Skeletal muscle satellite cell (primary cell): ENCODE results near the gene RELL2. TPM values are rescaled to one million over a fixed set of nuclear protein-coding genes. Genes with fewer than 3 reads are reported as not detected.
A peak's percentile ranks its signal among the peaks of the same experiment; 100 is the strongest.

Experiments
- H3K27me3 ChIP-seq: 2 replicates; pipeline ENCODE4 v1.7.0; 2013; ENCODE audit warnings: low read length; ENCODE audit not compliant: control insufficient read depth, insufficient read depth
- H3K36me3 ChIP-seq: 2 replicates; pipeline ENCODE4 v1.7.0; 2013; ENCODE audit warnings: mild to moderate bottlenecking, control low read depth, low read length; ENCODE audit not compliant: insufficient read depth
- H3K4me1 ChIP-seq: 2 replicates; pipeline ENCODE4 v1.7.0; 2013; ENCODE audit warnings: low read length; ENCODE audit not compliant: control insufficient read depth, insufficient read depth
- H3K4me2 ChIP-seq: 2 replicates; pipeline ENCODE4 v1.7.0; 2013; ENCODE audit warnings: mild to moderate bottlenecking, low read length
- H3K4me3 ChIP-seq: 2 replicates; pipeline ENCODE4 v1.7.0; 2013; ENCODE audit warnings: low read length
- H3K9ac ChIP-seq: 2 replicates; pipeline ENCODE4 v1.7.0; 2013; ENCODE audit warnings: mild to moderate bottlenecking, low read depth, low read length, moderate library complexity
- H3K9me3 ChIP-seq: replicated peaks from 2 replicates; pipeline ENCODE4 v1.7.0; 2013; ENCODE audit warnings: mild to moderate bottlenecking, control low read depth, low read length
- total RNA-seq: library from RNA; depleted of rRNA; stranded (reverse); fragments of >200 nt; gene quantifications from 2 replicates; pipeline ENCODE4 v1.2.3, GENCODE V29; 2012; rRNA removed

The RELL2 gene, protein sequence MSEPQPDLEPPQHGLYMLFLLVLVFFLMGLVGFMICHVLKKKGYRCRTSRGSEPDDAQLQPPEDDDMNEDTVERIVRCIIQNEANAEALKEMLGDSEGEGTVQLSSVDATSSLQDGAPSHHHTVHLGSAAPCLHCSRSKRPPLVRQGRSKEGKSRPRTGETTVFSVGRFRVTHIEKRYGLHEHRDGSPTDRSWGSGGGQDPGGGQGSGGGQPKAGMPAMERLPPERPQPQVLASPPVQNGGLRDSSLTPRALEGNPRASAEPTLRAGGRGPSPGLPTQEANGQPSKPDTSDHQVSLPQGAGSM
- 5.7 and 6.8 TPM in 2 replicates for total RNA-seq

- H3K27me3 ChIP-seq = no peaks in the 10 kb centered on the region
- H3K4me2 ChIP-seq = peak within 1 kb of the TSS; percentile 94
- peaks cover 21% of the 10 kb centered on the region for H3K4me1 ChIP-seq
- peaks cover 15% of the 10 kb centered on the region for H3K36me3 ChIP-seq
- peak within 1 kb of the TSS; percentile 89 for H3K9ac ChIP-seq
- H3K4me3 ChIP-seq = peak within 1 kb of the TSS; percentile 90
- H3K9me3 ChIP-seq = no peaks in the 10 kb centered on the region
Observed at GRCh38 chr5:141636413-141637122, at the start of gene RELL2, which contains the start of gene HDAC3. TSS of gene RELL2 (plus strand) at chr5:141636997. CDS start at chr5:141638226, 1,229 bp downstream. TSS of gene HDAC3 (minus strand) at chr5:141636849. CDS start at chr5:141636790, 59 bp downstream.

DNA sequence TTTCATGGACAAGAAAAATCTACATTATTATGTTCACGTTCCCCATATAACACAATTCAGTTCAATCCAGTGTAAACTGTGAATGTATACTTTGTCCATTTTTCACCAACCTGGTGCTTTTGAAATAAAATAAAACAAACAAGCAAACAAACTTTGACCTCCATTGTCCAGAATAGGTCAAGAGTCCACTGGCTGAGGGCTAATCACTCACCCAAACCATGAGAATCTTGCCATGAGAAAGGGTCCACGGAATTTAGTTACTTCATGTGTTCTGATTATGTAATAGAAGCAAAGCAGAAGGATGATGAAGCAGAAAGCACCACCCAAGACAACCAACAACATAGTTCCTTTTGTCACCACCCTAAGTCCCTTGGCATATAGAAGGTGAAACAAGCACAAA lies 46.7 kb upstream of the RELL2 start:
- Histone ChIP-seq H3K9me3 (no peaks in the 10 kb centered on the region), H3K36me3 (peaks cover 13% of the 10 kb centered on the region), H3K27me3 (no peaks in the 10 kb centered on the region), H3K4me3 (no peak overlapping the region), H3K4me1 (no peaks in the 10 kb centered on the region), H3K4me2 (no peak overlapping the region), H3K9ac (no peak overlapping the region)

GRCh38 chr5:141596867-141597266 lies 39.9 kb upstream of the RELL2 start:
- Histone ChIP-seq H3K36me3 (no peaks in the 10 kb centered on the region), H3K4me1 (peaks cover 14% of the 10 kb centered on the region), H3K27me3 (no peaks in the 10 kb centered on the region), H3K9ac (no peak overlapping the region), H3K4me2 (no peak overlapping the region), H3K9me3 (no peaks in the 10 kb centered on the region), H3K4me3 (no peak overlapping the region)

- Histone ChIP-seq H3K9ac (no peak overlapping the region), H3K4me3 (no peak overlapping the region), H3K27me3 (no peaks in the 10 kb centered on the region), H3K4me2 (no peak overlapping the region), H3K9me3 (no peaks in the 10 kb centered on the region), H3K36me3 (no peaks in the 10 kb centered on the region), H3K4me1 (peaks cover 14% of the 10 kb centered on the region)
Observed at GRCh38 chr5:141597394-141597793, 39.4 kb upstream of the RELL2 start.

DNA sequence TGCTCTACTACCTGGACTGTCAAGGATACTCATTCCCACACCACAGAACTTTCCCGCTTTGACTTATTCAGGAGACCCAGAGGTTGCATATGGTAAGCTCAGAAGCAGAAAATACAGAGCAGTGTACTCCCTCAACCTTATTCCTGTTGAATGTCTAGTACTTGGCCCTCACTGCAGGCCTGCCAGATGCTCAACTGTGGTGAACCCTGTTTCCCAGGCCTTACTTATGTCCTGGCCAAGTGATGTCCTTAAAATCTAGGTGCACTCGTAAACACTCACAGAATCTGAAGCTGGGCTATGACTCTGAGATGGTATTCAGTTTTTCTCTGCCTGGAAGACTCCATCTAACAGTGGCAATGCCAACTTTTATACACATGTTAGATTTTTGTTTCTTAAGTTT lies 39.0 kb upstream of the RELL2 start:
- H3K9me3 ChIP-seq = no peaks in the 10 kb centered on the region
- H3K36me3 ChIP-seq = no peaks in the 10 kb centered on the region
- H3K9ac ChIP-seq = no peak overlapping the region
- H3K4me2 ChIP-seq = no peak overlapping the region
- H3K4me3 ChIP-seq = no peak overlapping the region
- H3K27me3 ChIP-seq = no peaks in the 10 kb centered on the region
- H3K4me1 ChIP-seq = peaks cover 14% of the 10 kb centered on the region

- peak overlapping the region; percentile 10 for H3K4me2 ChIP-seq
- H3K9me3 ChIP-seq = no peaks in the 10 kb centered on the region
- no peak overlapping the region for H3K9ac ChIP-seq
- peaks cover 15% of the 10 kb centered on the region for H3K4me1 ChIP-seq
- no peaks in the 10 kb centered on the region for H3K27me3 ChIP-seq
- H3K4me3 ChIP-seq = no peak overlapping the region
- H3K36me3 ChIP-seq = no peaks in the 10 kb centered on the region
Observed at GRCh38 chr5:141598391-141599345, 38.1 kb upstream of the RELL2 start.

DNA sequence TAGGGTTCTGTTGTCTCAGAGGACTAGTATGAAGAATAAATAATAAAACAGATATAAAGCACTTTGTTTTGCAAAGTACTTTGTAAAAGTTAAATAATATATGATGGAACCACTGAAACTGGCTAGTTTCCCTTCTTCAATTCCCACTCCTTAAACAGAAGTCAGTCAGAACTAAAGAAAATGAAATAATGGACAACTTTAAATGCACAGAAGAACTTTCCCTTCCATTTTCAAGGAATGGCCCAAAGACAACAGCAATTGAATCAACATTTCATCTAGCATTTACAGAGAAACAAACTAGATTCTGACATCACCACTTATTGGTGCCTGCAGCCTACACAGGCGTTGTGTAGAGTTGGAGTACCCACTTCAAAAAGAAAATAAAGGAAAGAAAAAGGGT lies 34.2 kb upstream of the RELL2 start:
- no peaks in the 10 kb centered on the region for H3K36me3 ChIP-seq
- no peak overlapping the region for H3K4me3 ChIP-seq
- H3K4me2 ChIP-seq = no peak overlapping the region
- H3K9ac ChIP-seq = no peak overlapping the region
- peaks cover 26% of the 10 kb centered on the region for H3K4me1 ChIP-seq
- H3K27me3 ChIP-seq = no peaks in the 10 kb centered on the region
- no peaks in the 10 kb centered on the region for H3K9me3 ChIP-seq

- peak overlapping the region; percentile 61 for H3K9ac ChIP-seq
- H3K4me3 ChIP-seq = peak overlapping the region; percentile 15
- no peaks in the 10 kb centered on the region for H3K9me3 ChIP-seq
- H3K36me3 ChIP-seq = no peaks in the 10 kb centered on the region
- H3K4me1 ChIP-seq = peaks cover 17% of the 10 kb centered on the region
- H3K27me3 ChIP-seq = no peaks in the 10 kb centered on the region
- peak overlapping the region; percentile 65 for H3K4me2 ChIP-seq
Observed at GRCh38 chr5:141603923-141604717, 32.7 kb upstream of the RELL2 start.

DNA sequence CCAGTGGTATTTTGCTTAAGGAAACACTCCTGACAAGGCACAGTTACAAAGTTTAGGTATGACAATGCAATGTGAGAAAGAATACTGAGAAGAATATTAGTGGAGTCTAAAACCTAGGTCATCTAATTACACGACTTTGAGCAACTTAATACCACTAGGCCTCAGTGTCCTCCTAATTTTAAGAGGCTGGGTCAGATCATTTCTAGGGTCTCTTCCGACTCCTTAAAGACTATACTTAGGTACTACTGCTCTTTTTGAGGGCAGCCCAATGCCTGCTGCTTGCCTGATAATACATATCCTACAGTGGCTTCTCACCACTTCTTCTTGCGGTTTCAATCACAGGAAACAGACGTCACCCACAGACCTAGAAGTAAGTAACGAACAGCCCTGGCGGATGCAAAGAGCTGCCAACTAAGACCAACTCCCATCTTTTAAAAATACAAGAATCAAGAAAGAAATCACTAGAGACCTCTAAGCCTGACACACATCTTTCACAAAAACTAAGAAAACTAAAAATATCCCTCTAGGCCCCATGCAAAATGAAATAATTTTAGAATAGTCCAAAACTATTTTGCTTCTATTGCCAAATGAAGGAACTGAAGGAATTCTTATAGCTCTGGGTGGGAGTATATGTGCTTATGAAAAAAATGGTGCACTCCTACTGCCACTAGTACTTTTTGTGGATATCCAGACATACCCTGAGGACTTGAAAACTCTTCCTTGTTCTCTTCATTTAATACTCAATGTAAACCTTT lies 31.1 kb upstream of the RELL2 start:
- Histone ChIP-seq H3K4me1 (peaks cover 13% of the 10 kb centered on the region), H3K4me3 (no peak overlapping the region), H3K9me3 (no peaks in the 10 kb centered on the region), H3K27me3 (no peaks in the 10 kb centered on the region), H3K4me2 (no peak overlapping the region), H3K36me3 (no peaks in the 10 kb centered on the region), H3K9ac (no peak overlapping the region)

- no peaks in the 10 kb centered on the region for H3K9me3 ChIP-seq
- no peak overlapping the region for H3K4me2 ChIP-seq
- H3K27me3 ChIP-seq = no peaks in the 10 kb centered on the region
- no peak overlapping the region for H3K9ac ChIP-seq
- peaks cover 13% of the 10 kb centered on the region for H3K4me1 ChIP-seq
- H3K36me3 ChIP-seq = no peaks in the 10 kb centered on the region
- H3K4me3 ChIP-seq = no peak overlapping the region
Observed at GRCh38 chr5:141608046-141608445, 28.8 kb upstream of the RELL2 start.
